Karpas-422 (cell line): ENCODE results near the gene WWTR1. TPM values are rescaled to one million over a fixed set of nuclear protein-coding genes. Genes with fewer than 3 reads are reported as not detected.
A peak's percentile ranks its signal among the peaks of the same experiment; 100 is the strongest.

Experiments
- DNase-seq: peaks from one replicate; pipeline ENCODE4 v3.0.0-alpha.2; 2015
- H2AFZ ChIP-seq: fragments of 200-600 bp; sonication (generic); 2 replicates; pipeline ENCODE4 v1.6.1; 2014; ENCODE audit warnings: antibody characterized with exemption, low read length, mixed read lengths
- H3K27ac ChIP-seq: fragments of 200-600 bp; sonication (generic); 2 replicates; pipeline ENCODE4 v1.5.1; 2014; ENCODE audit warnings: mild to moderate bottlenecking, low read length, moderate library complexity
- H3K27me3 ChIP-seq: fragments of 200-600 bp; sonication (generic); 2 replicates; pipeline ENCODE4 v1.6.1; 2014; ENCODE audit warnings: low read length, mixed read lengths
- H3K36me3 ChIP-seq: fragments of 200-600 bp; sonication (generic); 2 replicates; pipeline ENCODE4 v1.6.1; 2014; ENCODE audit warnings: low read length, mixed read lengths; ENCODE audit not compliant: insufficient read depth
- H3K4me1 ChIP-seq: fragments of 200-600 bp; sonication (generic); 2 replicates; pipeline ENCODE4 v1.6.1; 2014; ENCODE audit warnings: mild to moderate bottlenecking, low read length, mixed read lengths
- H3K4me2 ChIP-seq: fragments of 200-600 bp; sonication (generic); 2 replicates; pipeline ENCODE4 v1.6.1; 2014; ENCODE audit warnings: low read length, low read depth, mild to moderate bottlenecking; ENCODE audit not compliant: poor library complexity, severe bottlenecking
- H3K4me3 ChIP-seq: fragments of 200-600 bp; sonication (generic); 2 replicates; pipeline ENCODE4 v1.5.1; 2014; ENCODE audit warnings: mild to moderate bottlenecking, antibody characterized with exemption, low read length, mixed read lengths
- H3K79me2 ChIP-seq: fragments of 200-600 bp; sonication (generic); 2 replicates; pipeline ENCODE4 v1.6.1; 2014; ENCODE audit warnings: mild to moderate bottlenecking, low read length, mixed read lengths
- H3K9ac ChIP-seq: fragments of 200-600 bp; sonication (generic); 2 replicates; pipeline ENCODE4 v1.6.0; 2014; ENCODE audit warnings: low read length
- H3K9me2 ChIP-seq: fragments of 200-600 bp; sonication (generic), shearing (Covaris generic); replicated peaks from 2 replicates; pipeline ENCODE4 v1.6.0; 2014; ENCODE audit warnings: mild to moderate bottlenecking, low read length, moderate library complexity; ENCODE audit not compliant: insufficient read depth
- H3K9me3 ChIP-seq: fragments of 300-700, 200-600 bp; sonication (generic); 2 replicates; pipeline ENCODE4 v1.6.1; 2014; ENCODE audit warnings: low read length, mixed read lengths
- H4K20me1 ChIP-seq: fragments of 200-600 bp; sonication (generic); 2 replicates; pipeline ENCODE4 v1.6.1; 2014; ENCODE audit warnings: mild to moderate bottlenecking, antibody characterized with exemption, low read length, low read depth; ENCODE audit not compliant: insufficient read depth
- total RNA-seq: library from RNA; depleted of rRNA; stranded (reverse); fragments of >200 nt; shearing (Covaris generic); gene quantifications from 2 replicates; pipeline ENCODE4 v1.2.3, GENCODE V29; 2014; ENCODE audit warnings: low replicate concordance

The WWTR1 gene
- total RNA-seq, 1 experiment from 2014 or later = 0.11 TPM

DNA sequence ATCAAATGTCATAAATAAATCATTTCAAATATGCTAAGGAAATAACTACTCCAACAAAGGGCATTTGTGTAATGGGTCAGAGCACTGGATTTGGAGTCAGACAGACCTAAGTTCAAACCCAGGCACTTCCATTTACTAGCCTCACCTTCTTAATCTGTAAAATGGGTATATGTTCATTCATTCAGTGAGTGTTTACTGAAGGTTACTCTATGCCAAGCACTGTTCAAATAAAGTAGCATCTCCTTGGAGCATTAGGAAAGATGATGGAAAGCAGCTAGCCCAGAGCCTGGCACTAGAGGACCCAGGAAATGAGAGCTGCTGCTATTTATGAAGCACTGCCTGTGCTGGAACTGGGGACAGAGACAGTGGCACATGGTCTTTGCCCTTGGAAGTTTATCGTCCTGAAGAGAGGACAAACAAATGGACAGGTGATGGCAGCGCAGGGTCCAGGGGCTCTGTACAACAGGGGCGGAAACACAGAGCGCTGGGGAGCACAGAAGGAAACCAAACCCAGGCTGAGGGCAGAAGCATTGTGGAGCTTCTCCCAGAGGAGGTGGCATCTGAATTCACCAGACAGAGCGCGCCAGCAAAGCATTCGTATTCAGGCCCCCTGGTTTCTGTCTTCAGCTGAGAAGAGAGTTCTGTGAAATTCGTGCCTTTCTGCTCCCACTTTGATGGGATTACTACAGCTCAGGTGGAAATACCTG, 164.4 kb downstream of the WWTR1 start:
- H4K20me1 ChIP-seq = no peaks in the 10 kb centered on the region
- no peak overlapping the region for H3K4me2 ChIP-seq
- DNase-seq = no peak
- no peak overlapping the region for H3K9ac ChIP-seq
- H3K4me1 ChIP-seq = no peaks in the 10 kb centered on the region
- no peaks in the 10 kb centered on the region for H3K9me3 ChIP-seq
- no peaks in the 10 kb centered on the region for H3K27me3 ChIP-seq
- H3K36me3 ChIP-seq = no peaks in the 10 kb centered on the region
- H2AFZ ChIP-seq = no peak overlapping the region
- H3K4me3 ChIP-seq = no peak overlapping the region
- H3K9me2 ChIP-seq = no peaks in the 10 kb centered on the region
- no peak overlapping the region for H3K27ac ChIP-seq
- no peaks in the 10 kb centered on the region for H3K79me2 ChIP-seq

DNA sequence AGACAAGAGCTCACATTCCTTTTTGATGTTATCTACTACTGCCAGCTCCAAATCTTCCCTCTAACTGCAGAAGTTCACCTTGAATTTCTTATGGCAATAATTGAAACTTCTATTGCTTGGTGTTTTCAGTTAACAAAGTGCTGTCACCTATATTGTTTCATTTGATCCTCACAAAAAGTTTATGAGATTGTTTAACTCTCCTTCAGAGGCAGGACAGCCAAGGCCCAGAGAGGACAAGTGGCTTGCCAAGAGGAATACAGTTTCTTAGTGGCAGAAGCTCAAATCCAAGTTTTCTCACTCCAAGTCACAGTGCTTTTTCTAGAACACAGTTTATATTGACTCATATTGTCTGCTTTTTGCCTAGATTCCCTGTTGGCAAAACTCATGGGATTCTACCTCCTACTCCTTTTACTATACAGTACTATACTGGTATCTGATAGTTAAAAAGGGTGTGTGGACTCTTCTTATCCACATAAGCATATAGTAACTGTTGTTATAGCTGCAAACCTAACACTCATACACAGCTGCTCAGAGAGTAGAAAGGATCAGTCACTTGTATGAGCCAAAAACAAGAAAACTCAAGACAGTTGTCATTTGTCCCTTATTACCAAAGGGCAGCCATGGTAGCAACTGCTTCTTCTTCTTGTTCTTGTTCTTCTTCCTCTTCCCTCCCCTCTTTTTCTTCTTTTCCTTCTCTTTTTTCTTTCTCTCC, 167.4 kb downstream of the WWTR1 start:
- H3K27ac ChIP-seq = no peak overlapping the region
- no peaks in the 10 kb centered on the region for H3K79me2 ChIP-seq
- no peak overlapping the region for H3K9ac ChIP-seq
- H2AFZ ChIP-seq = no peak overlapping the region
- H3K4me1 ChIP-seq = no peaks in the 10 kb centered on the region
- H3K9me3 ChIP-seq = no peaks in the 10 kb centered on the region
- H3K9me2 ChIP-seq = no peaks in the 10 kb centered on the region
- no peak overlapping the region for H3K4me2 ChIP-seq
- DNase-seq = no peak
- H3K27me3 ChIP-seq = no peaks in the 10 kb centered on the region
- no peak overlapping the region for H3K4me3 ChIP-seq
- H3K36me3 ChIP-seq = no peaks in the 10 kb centered on the region
- no peaks in the 10 kb centered on the region for H4K20me1 ChIP-seq

DNA sequence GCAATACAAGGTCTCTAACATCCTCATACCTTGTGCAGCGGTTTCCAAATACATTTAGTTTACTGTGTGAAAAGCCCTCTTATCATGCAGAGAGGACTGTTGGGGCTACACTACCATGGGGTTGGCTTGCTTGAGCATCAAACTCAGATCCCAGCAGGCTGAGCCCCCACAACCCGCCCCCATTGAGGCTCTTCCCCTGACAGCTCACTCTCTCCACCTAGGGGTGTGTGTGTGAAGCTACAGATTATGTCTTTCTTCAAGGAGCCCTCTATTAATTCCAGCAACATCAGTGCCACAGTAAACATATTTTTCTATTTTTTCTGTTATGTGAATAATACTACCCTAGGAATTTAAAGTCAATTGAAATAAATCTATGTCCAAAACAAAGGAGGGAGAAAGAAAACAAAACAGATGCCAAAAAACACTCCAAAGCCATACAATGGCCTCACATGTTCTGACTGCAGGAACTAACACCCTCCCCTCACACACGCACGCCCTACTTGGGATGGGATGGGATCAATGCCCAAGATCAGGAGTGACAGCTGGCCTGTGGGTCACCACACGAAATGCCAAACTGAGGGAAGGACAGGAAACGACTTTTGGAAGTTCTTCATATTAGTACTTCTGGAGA, 168.7 kb downstream of the WWTR1 start:
- Histone ChIP-seq H3K27me3 (no peaks in the 10 kb centered on the region), H3K9me2 (no peaks in the 10 kb centered on the region), H3K36me3 (no peaks in the 10 kb centered on the region), H3K9me3 (no peaks in the 10 kb centered on the region), H2AFZ (no peak overlapping the region), H3K4me2 (no peak overlapping the region), H3K4me3 (no peak overlapping the region), H3K79me2 (no peaks in the 10 kb centered on the region), H3K9ac (no peak overlapping the region), H4K20me1 (no peaks in the 10 kb centered on the region), H3K27ac (no peak overlapping the region), H3K4me1 (no peaks in the 10 kb centered on the region)
- DNase-seq = peak; percentile 52

DNA sequence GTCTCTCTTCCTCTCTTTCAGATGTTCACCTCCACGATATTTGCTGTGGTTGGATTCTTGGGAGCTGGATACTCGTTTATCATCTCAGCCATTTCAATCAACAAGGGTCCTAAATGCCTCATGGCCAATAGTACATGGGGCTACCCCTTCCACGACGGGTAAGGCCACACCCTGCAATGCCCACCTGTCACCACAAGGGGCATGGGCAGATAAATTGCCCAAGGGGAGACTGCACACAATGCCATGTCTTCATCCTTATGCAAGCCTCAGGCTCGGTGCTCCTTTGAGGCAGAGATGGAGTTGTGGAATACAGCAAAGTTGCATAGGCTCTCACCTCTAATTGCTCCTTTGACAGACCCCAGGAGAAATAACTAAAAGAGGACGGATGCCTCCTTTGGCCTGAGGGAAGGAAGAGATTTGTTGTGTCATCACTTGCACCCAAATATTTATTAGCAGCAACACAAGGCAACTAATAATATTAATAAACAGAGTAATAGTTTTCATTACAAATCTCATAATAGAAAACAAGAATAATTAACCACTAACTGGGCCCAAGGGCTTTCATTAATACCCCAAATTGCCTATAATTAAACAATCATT, 170.1 kb downstream of the WWTR1 start:
- Histone ChIP-seq H3K4me1 (no peaks in the 10 kb centered on the region), H3K4me2 (no peak overlapping the region), H3K9me2 (no peaks in the 10 kb centered on the region), H3K79me2 (no peaks in the 10 kb centered on the region), H4K20me1 (no peaks in the 10 kb centered on the region), H3K4me3 (no peak overlapping the region), H3K36me3 (no peaks in the 10 kb centered on the region), H3K27me3 (no peaks in the 10 kb centered on the region), H2AFZ (no peak overlapping the region), H3K9me3 (no peaks in the 10 kb centered on the region), H3K27ac (no peak overlapping the region), H3K9ac (no peak overlapping the region)
- peak; percentile 85 for DNase-seq

DNA sequence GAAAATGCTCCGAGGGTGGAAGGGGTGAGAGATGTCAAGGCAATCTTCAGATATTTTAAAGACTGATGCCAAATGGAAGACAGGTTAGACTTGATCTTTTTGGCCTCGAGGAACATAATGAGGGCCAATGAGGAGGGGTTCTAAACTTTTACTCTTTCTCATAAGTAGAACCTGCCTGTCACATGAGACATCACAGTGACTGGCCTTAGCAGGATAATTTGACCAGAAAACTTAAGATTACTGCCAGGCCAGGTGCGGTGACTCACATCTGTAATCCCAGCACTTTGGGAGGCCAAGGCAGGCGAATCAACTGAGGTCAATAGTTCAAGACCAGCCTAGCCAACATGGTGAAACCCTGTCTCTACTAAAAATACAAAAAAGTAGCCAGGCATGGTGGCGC, 171.1 kb downstream of the WWTR1 start:
- DNase-seq = no peak

DNA sequence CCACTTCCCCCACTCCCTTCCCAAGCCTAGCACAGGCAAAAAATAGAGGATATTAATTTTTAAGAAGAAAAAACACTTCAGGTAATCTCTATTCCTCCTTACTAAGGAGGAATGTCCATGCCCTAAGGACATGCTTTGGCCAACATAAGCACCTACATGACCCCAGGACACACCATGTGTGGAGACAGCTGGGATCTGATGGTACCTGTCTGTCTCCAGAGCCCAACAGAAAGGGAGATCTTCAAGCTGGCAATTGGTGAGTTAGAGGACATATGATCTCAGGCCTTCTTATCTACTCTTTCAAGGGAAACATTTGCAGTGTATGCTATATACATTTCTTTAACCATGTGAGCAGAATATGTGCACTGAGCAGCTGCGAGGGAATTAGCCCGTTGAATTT, 176.3 kb downstream of the WWTR1 start:
- H3K36me3 ChIP-seq = no peaks in the 10 kb centered on the region
- no peaks in the 10 kb centered on the region for H3K9me2 ChIP-seq
- H3K4me2 ChIP-seq = no peak overlapping the region
- no peak overlapping the region for H2AFZ ChIP-seq
- H3K9me3 ChIP-seq = no peaks in the 10 kb centered on the region
- DNase-seq = no peak
- no peak overlapping the region for H3K4me3 ChIP-seq
- H3K4me1 ChIP-seq = no peaks in the 10 kb centered on the region
- H3K27ac ChIP-seq = no peak overlapping the region
- H3K79me2 ChIP-seq = no peaks in the 10 kb centered on the region
- no peaks in the 10 kb centered on the region for H3K27me3 ChIP-seq
- no peak overlapping the region for H3K9ac ChIP-seq
- H4K20me1 ChIP-seq = no peaks in the 10 kb centered on the region

More for the DNA sequence above, 171.1 kb downstream of the WWTR1 start:
- Histone ChIP-seq H3K4me2 (no peak overlapping the region), H3K4me3 (no peak overlapping the region), H2AFZ (no peak overlapping the region), H3K27ac (no peak overlapping the region), H3K36me3 (no peaks in the 10 kb centered on the region), H3K79me2 (no peaks in the 10 kb centered on the region), H3K9ac (no peak overlapping the region), H4K20me1 (no peaks in the 10 kb centered on the region), H3K27me3 (no peaks in the 10 kb centered on the region), H3K4me1 (no peaks in the 10 kb centered on the region), H3K9me3 (no peaks in the 10 kb centered on the region), H3K9me2 (no peaks in the 10 kb centered on the region)

DNA sequence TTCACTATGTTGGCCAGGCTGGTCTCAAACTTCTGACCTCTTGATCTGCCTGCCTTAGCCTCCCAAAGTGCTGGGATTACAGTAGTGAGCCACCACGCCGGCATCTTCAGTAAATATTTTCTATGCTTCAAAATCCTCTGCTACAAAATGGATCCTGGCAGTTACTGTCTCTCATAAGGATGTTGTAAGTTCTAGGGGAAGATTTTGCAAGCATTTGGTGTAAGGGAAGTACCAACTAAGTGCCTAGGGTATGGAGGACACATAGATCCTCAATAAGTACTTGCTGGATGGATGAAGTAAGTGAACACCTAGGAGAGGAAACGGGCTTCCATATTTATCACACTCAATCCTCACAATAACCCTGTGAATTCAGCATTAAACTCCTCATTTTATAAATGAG, 176.8 kb downstream of the WWTR1 start:
- Histone ChIP-seq H3K9me2 (no peaks in the 10 kb centered on the region), H3K4me2 (no peak overlapping the region), H3K79me2 (no peaks in the 10 kb centered on the region), H4K20me1 (no peaks in the 10 kb centered on the region), H3K4me3 (no peak overlapping the region), H3K36me3 (no peaks in the 10 kb centered on the region), H3K27ac (no peak overlapping the region), H2AFZ (no peak overlapping the region), H3K27me3 (no peaks in the 10 kb centered on the region), H3K9me3 (no peaks in the 10 kb centered on the region), H3K9ac (no peak overlapping the region), H3K4me1 (no peaks in the 10 kb centered on the region)
- no peak for DNase-seq

DNA sequence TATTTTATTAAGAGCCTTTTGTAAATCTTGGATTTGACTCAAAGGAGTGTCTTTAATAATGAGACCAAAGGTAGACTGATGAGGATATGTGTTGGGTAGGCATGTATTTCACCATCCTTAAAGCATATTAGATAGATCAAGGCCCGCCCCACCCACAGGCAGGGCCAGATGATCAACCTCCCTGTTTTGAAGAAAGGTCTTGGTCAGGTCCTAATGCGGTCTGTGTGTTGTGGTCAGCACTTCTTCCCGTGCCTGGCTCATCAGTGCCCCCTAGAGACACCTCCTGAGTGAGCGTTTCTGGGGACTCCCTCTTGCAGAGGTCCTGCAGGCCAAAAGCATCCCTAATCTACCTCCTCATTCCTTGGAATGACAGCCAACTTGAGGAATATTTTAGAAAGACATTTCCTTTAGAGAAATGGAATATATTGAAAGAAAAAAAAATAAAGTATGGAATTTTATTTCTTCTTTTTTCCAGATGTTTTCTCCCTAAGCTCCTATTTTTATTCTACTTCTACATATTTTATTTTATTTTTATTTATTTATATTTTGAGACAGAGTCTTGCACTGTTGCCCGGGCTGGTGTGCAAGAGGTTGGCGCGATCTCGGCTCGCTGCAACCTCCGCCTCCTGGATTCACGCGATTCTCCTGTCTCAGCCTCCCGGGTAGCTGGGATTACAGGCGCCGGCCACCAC, 177.4 kb downstream of the WWTR1 start:
- H3K4me2 ChIP-seq = no peak overlapping the region
- H3K36me3 ChIP-seq = no peaks in the 10 kb centered on the region
- no peak overlapping the region for H3K4me3 ChIP-seq
- H3K4me1 ChIP-seq = no peaks in the 10 kb centered on the region
- no peaks in the 10 kb centered on the region for H3K9me3 ChIP-seq
- no peak overlapping the region for H3K27ac ChIP-seq
- no peak overlapping the region for H3K9ac ChIP-seq
- peak; percentile 83 for DNase-seq
- H4K20me1 ChIP-seq = no peaks in the 10 kb centered on the region
- H3K79me2 ChIP-seq = no peaks in the 10 kb centered on the region
- H3K27me3 ChIP-seq = no peaks in the 10 kb centered on the region
- H2AFZ ChIP-seq = no peak overlapping the region
- no peaks in the 10 kb centered on the region for H3K9me2 ChIP-seq
